Astrocyte (in vitro differentiated cells and primary cell): ENCODE measurements around the gene TRIP12. TPM values are rescaled to one million over a fixed set of nuclear protein-coding genes. Genes with fewer than 3 reads are reported as not detected.

ENCODE experiments used
- DNase-seq: peaks from one replicate; pipeline ENCODE4 v3.0.0-alpha.2; 2010; ENCODE audit warnings: low read depth
- FAIRE-seq: peaks from 2 replicates; lab custom pipeline; 2011; peaks lifted over from hg19 to GRCh38; lab: Jason Lieb, UNC
- H2AFZ ChIP-seq: 2 replicates; pipeline ENCODE4 v1.6.0; 2012; ENCODE audit warnings: low read depth, low read length, inconsistent platforms
- H3K27ac ChIP-seq: 2 replicates; pipeline ENCODE4 v1.5.1; 2011; ENCODE audit warnings: low read depth, low read length, inconsistent platforms
- H3K27me3 ChIP-seq: 2 replicates; pipeline ENCODE4 v1.6.0; 2011; ENCODE audit warnings: low read length, inconsistent platforms; ENCODE audit not compliant: insufficient read depth
- H3K36me3 ChIP-seq: 2 replicates; pipeline ENCODE4 v1.5.1; 2011; ENCODE audit warnings: low read length, inconsistent platforms; ENCODE audit not compliant: insufficient read depth
- H3K4me1 ChIP-seq: 2 replicates; pipeline ENCODE4 v1.5.1; 2011; ENCODE audit warnings: low read length, inconsistent platforms; ENCODE audit not compliant: insufficient read depth
- H3K4me2 ChIP-seq: 2 replicates; pipeline ENCODE4 v1.6.0; 2012; ENCODE audit warnings: low read length, inconsistent platforms
- H3K4me3 ChIP-seq: 2 replicates; pipeline ENCODE4 v1.5.1; 2011; ENCODE audit warnings: low read depth, mild to moderate bottlenecking, low read length, inconsistent platforms; ENCODE audit not compliant: insufficient read depth
- H3K79me2 ChIP-seq: 2 replicates; pipeline ENCODE4 v1.6.0; 2012; ENCODE audit warnings: mild to moderate bottlenecking, low read length, inconsistent platforms; ENCODE audit not compliant: insufficient read depth
- H3K9ac ChIP-seq: 2 replicates; pipeline ENCODE4 v1.6.0; 2012; ENCODE audit warnings: mild to moderate bottlenecking, low read length, inconsistent platforms
- H3K9me3 ChIP-seq: 2 replicates; pipeline ENCODE4 v1.5.1; 2012; ENCODE audit warnings: low read depth, mild to moderate bottlenecking, low read length, inconsistent platforms; ENCODE audit not compliant: insufficient read depth
- H4K20me1 ChIP-seq: 2 replicates; pipeline ENCODE4 v1.6.0; 2012; ENCODE audit warnings: low read length, inconsistent platforms; ENCODE audit not compliant: insufficient read depth
- H3K27ac Mint-ChIP-seq: one replicate; pipeline ENCODE4 v1.8.0; 2021; ENCODE audit warnings: mild to moderate bottlenecking, mixed read lengths; ENCODE audit not compliant: unreplicated experiment
- H3K27me3 Mint-ChIP-seq: one replicate; pipeline ENCODE4 v1.8.0; 2021; ENCODE audit warnings: low read depth, mixed read lengths; ENCODE audit not compliant: unreplicated experiment
- H3K36me3 Mint-ChIP-seq: one replicate; pipeline ENCODE4 v1.8.0; 2021; ENCODE audit warnings: low read depth, mixed read lengths; ENCODE audit not compliant: unreplicated experiment
- H3K4me1 Mint-ChIP-seq: one replicate; pipeline ENCODE4 v1.8.0; 2021; ENCODE audit warnings: low read depth, mixed read lengths; ENCODE audit not compliant: unreplicated experiment
- H3K4me3 Mint-ChIP-seq: one replicate; pipeline ENCODE4 v1.8.0; 2021; ENCODE audit warnings: mild to moderate bottlenecking, moderate library complexity, mixed read lengths; ENCODE audit not compliant: unreplicated experiment
- H3K9me3 Mint-ChIP-seq: one replicate; pipeline ENCODE4 v1.8.0; 2021; ENCODE audit warnings: mild to moderate bottlenecking, mixed read lengths; ENCODE audit not compliant: unreplicated experiment
- CTCF ChIP-seq: IDR thresholded peaks from 2 replicates; pipeline ENCODE4 v1.5.1; 2011; ENCODE audit warnings: low read depth, mild to moderate bottlenecking, inconsistent platforms, low read length, moderate library complexity; ENCODE audit not compliant: insufficient read depth
- EZH2 ChIP-seq: IDR thresholded peaks from 2 replicates; pipeline ENCODE4 v1.6.1; 2012; ENCODE audit warnings: mild to moderate bottlenecking, low read length, inconsistent platforms; ENCODE audit not compliant: insufficient read depth
- total RNA-seq: library from RNA; stranded (reverse); gene quantifications from 2 replicates; pipeline ENCODE4 v1.2.1, GENCODE V29; 2021

The TRIP12 gene
- total RNA-seq, 1 donor from 2014 or later: 379 TPM

GRCh38 chr2:229955663-229956062 lies 33.9 kb upstream of the TRIP12 start:
- Histone ChIP-seq H3K9ac (no peak overlapping the region), H3K79me2 (no peaks in the 10 kb centered on the region), H3K27me3 (no peaks in the 10 kb centered on the region), H2AFZ (no peak overlapping the region), H3K4me1 (no peaks in the 10 kb centered on the region), H3K4me2 (no peak overlapping the region), H3K36me3 (no peaks in the 10 kb centered on the region), H3K27ac (no peak overlapping the region), H4K20me1 (no peaks in the 10 kb centered on the region), H3K9me3 (no peaks in the 10 kb centered on the region), H3K4me3 (no peak overlapping the region)
- no peak for FAIRE-seq
- Mint-ChIP-seq H3K36me3 (no peaks in the 10 kb centered on the region), H3K27ac (no peak overlapping the region), H3K27me3 (no peaks in the 10 kb centered on the region), H3K4me3 (no peak overlapping the region), H3K4me1 (no peaks in the 10 kb centered on the region), H3K9me3 (no peaks in the 10 kb centered on the region)
- DNase-seq: no peak
- TF ChIP-seq EZH2 (no peak), CTCF (no peak)

GRCh38 chr2:229952256-229952835 lies 30.5 kb upstream of the TRIP12 start:
- H3K9me3 ChIP-seq: no peaks in the 10 kb centered on the region
- H3K9ac ChIP-seq: no peak overlapping the region
- TF ChIP-seq CTCF (no peak), EZH2 (no peak)
- no peaks in the 10 kb centered on the region for H3K4me1 ChIP-seq
- H4K20me1 ChIP-seq: no peaks in the 10 kb centered on the region
- Mint-ChIP-seq H3K36me3 (no peaks in the 10 kb centered on the region), H3K9me3 (no peaks in the 10 kb centered on the region), H3K27me3 (no peaks in the 10 kb centered on the region), H3K27ac (no peak overlapping the region), H3K4me3 (no peak overlapping the region), H3K4me1 (no peaks in the 10 kb centered on the region)
- DNase-seq: no peak
- no peak overlapping the region for H2AFZ ChIP-seq
- H3K36me3 ChIP-seq: no peaks in the 10 kb centered on the region
- no peak for FAIRE-seq
- no peak overlapping the region for H3K27ac ChIP-seq
- H3K27me3 ChIP-seq: no peaks in the 10 kb centered on the region
- H3K4me2 ChIP-seq: no peak overlapping the region
- no peak overlapping the region for H3K4me3 ChIP-seq
- no peaks in the 10 kb centered on the region for H3K79me2 ChIP-seq

- Histone ChIP-seq H2AFZ (no peak overlapping the region), H4K20me1 (no peaks in the 10 kb centered on the region), H3K79me2 (no peaks in the 10 kb centered on the region), H3K9me3 (no peaks in the 10 kb centered on the region), H3K4me1 (no peaks in the 10 kb centered on the region), H3K4me2 (no peak overlapping the region), H3K9ac (no peak overlapping the region), H3K27ac (no peak overlapping the region), H3K36me3 (no peaks in the 10 kb centered on the region), H3K27me3 (no peaks in the 10 kb centered on the region), H3K4me3 (no peak overlapping the region)
- Mint-ChIP-seq H3K27me3 (no peaks in the 10 kb centered on the region), H3K36me3 (peaks cover 3% of the 10 kb centered on the region), H3K4me3 (no peak overlapping the region), H3K9me3 (no peaks in the 10 kb centered on the region), H3K4me1 (peaks cover 4% of the 10 kb centered on the region), H3K27ac (no peak overlapping the region)
- no peak for DNase-seq
- TF ChIP-seq CTCF (no peak), EZH2 (no peak)
- FAIRE-seq: no peak
Observed at GRCh38 chr2:229947544-229947943, 25.7 kb upstream of the TRIP12 start.
